Esophagus squamous epithelium (tissue), 4 donors: ENCODE data around the gene S100A7.

Source experiments
- POLR2A ChIP-seq, 4 donors: fragments of 450-650 bp; IDR thresholded peaks; one replicate each; pipeline ENCODE4 v1.6.1; 2017; ENCODE audit warnings: antibody characterized with exemption in 4 of 4, mild to moderate bottlenecking in 4 of 4, moderate library complexity in 3 of 4
- TF ChIP-seq, protein P1 (sequence below), 6 experiments: fragments of 450-650 bp in 4 of 6; fragments of 200-600 bp in 2 of 6; sonication (generic) in 2 of 6; IDR thresholded peaks; one replicate each; pipeline ENCODE4 v1.5.1; 2016 to 2019; ENCODE audit warnings: antibody characterized with exemption in 6 of 6, mild to moderate bottlenecking in 4 of 6, moderate library complexity in 4 of 6

DNA sequence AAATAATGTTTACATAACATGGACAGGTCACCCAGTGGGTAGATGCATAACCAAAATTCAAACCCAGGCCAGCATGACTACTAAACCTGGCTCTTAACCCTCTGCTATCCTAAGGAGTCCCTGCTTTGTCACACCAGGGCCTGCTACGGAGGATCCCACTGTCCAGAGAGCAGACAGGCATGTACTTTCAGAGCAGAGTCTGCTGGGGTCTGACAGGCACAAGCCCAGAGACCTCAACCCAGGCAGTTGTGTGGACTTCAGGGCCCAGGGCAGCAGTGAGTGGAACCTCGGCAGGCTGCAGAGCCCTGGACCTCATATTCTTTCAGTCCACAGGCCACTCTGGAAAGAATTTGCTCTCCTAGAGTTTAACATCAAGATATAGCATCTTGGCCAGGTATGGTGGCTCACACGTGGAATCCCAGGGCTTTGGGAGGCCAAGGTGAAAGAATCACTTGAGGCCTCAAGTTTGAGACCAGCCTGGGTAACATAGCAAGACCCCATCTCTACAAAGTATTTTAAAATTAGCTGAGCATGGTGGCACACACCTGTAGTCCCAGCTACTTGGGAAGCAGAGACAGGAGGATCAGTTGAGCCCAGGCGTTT is 16.1 kb upstream of the S100A7 start:
- no peak for TF ChIP-seq POLR2A (IDR thresholded peaks at IDR 0.05)
- TF ChIP-seq, protein P1, sequence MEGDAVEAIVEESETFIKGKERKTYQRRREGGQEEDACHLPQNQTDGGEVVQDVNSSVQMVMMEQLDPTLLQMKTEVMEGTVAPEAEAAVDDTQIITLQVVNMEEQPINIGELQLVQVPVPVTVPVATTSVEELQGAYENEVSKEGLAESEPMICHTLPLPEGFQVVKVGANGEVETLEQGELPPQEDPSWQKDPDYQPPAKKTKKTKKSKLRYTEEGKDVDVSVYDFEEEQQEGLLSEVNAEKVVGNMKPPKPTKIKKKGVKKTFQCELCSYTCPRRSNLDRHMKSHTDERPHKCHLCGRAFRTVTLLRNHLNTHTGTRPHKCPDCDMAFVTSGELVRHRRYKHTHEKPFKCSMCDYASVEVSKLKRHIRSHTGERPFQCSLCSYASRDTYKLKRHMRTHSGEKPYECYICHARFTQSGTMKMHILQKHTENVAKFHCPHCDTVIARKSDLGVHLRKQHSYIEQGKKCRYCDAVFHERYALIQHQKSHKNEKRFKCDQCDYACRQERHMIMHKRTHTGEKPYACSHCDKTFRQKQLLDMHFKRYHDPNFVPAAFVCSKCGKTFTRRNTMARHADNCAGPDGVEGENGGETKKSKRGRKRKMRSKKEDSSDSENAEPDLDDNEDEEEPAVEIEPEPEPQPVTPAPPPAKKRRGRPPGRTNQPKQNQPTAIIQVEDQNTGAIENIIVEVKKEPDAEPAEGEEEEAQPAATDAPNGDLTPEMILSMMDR (IDR thresholded peaks at IDR 0.05), result no peak
